HepG2 (cell line): ENCODE data around the gene CCSER1.

Source experiments
- MEF2D ChIP-seq: sonication (generic); formaldehyde crosslinking; IDR thresholded peaks from 2 replicates; pipeline ENCODE4 v1.5.1; 2020; ENCODE audit warnings: mild to moderate bottlenecking, missing genetic modification reagents
- U2AF2 ChIP-seq: fragments of 200-400 bp; formaldehyde crosslinking; IDR thresholded peaks from 2 replicates; pipeline ENCODE4 v1.6.1; 2017; ENCODE audit warnings: low read depth, mild to moderate bottlenecking, low read length

DNA sequence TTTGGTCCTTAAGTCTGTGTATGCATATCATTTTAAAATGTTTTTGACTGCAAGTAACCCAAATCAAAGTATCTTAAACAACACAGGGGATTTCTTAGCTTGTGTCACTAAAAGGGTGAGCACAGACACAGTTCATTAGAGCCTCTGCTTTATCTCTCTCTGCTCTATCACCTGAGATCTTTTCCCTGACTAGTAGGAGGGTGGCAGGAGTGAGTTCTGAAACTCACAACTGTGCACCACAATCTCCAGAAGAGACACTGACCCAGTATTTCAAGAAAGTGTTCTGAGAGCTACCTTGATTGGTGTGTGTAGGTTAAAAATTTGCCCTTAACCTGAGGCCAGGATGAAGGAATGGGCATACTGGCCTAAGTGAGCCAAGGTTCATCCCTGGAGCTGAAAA, 24.8 kb downstream of the CCSER1 start:
- no peak for TF ChIP-seq MEF2D
- no peak for TF ChIP-seq U2AF2
